Fibroblast of the aortic adventitia (primary cell): ENCODE measurements around the gene C11orf24. TPM values are rescaled to one million over a fixed set of nuclear protein-coding genes. Genes with fewer than 3 reads are reported as not detected.

Experiments
- DNase-seq: peaks from one replicate; pipeline ENCODE4 v3.0.0-alpha.2; 2010; ENCODE audit warnings: low read depth
- H3K4me3 ChIP-seq: 2 replicates; pipeline ENCODE4 v1.5.1; 2011; ENCODE audit warnings: low read depth, mild to moderate bottlenecking, control low read depth, low read length, moderate library complexity
- CTCF ChIP-seq: IDR thresholded peaks from 2 replicates; pipeline ENCODE4 v1.5.1; 2011; ENCODE audit warnings: mild to moderate bottlenecking, low read length, control low read depth, inconsistent platforms; ENCODE audit not compliant: insufficient read depth
- total RNA-seq: library from RNA; depleted of rRNA; stranded (reverse); fragments of >200 nt; gene quantifications from 2 replicates; pipeline ENCODE4 v1.2.3, GENCODE V29; 2012; ENCODE audit warnings: low replicate concordance

Gene C11orf24
- total RNA-seq, 1 donor: 42.1 TPM

- no peak for TF ChIP-seq CTCF
- no peak for DNase-seq
- H3K4me3 ChIP-seq: peak overlapping the region; percentile 94
These were observed 57.3 kb downstream of the C11orf24 start for GRCh38 chr11:68214173-68215086.

GRCh38 chr11:68213555-68214172 is 58.1 kb downstream of the C11orf24 start:
- TF ChIP-seq CTCF: peak; percentile 2
- peak; percentile 93 for DNase-seq
- peak overlapping the region; percentile 94 for H3K4me3 ChIP-seq

GRCh38 chr11:68213135-68213515 is 58.6 kb downstream of the C11orf24 start, which contains the start of gene KMT5B:
Gene KMT5B (minus strand): TSS chr11:68213296. CDS start chr11:68190076, 23,220 bp downstream.
- DNase-seq: peak; percentile 72
- peak within 1 kb of the TSS; percentile 94 for H3K4me3 ChIP-seq
- TF ChIP-seq CTCF: no peak

GRCh38 chr11:68212421-68213134 is 59.2 kb downstream of the C11orf24 start:
- peak overlapping the region; percentile 94 for H3K4me3 ChIP-seq
- peak; percentile 70 for DNase-seq
- no peak for TF ChIP-seq CTCF

GRCh38 chr11:68211546-68211945 is 60.2 kb downstream of the C11orf24 start:
- DNase-seq: no peak
- peak overlapping the region; percentile 94 for H3K4me3 ChIP-seq
- TF ChIP-seq CTCF: no peak

Other genes starting within 250 kb of the C11orf24 start
- 56.8 and 66.1 TPM in 2 replicates for gene NDUFS8, start 241.3 kb downstream of the C11orf24 start, total RNA-seq
- 75.1 and 76.0 TPM in 2 replicates for gene TCIRG1, start 232.9 kb downstream of the C11orf24 start, total RNA-seq
- 5.2 and 8.3 TPM in 2 replicates for gene CHKA, start 150.6 kb downstream of the C11orf24 start, total RNA-seq
- gene KMT5B, start 58.7 kb downstream of the C11orf24 start, total RNA-seq: 20.1 and 43.4 TPM in 2 replicates
- gene LRP5, start 40.6 kb upstream of the C11orf24 start, total RNA-seq: 3.3 and 8.3 TPM in 2 replicates
- gene PPP6R3, start 188.8 kb upstream of the C11orf24 start, total RNA-seq: 98.2 and 119 TPM in 2 replicates